GM19395 (cell line): ENCODE data around the gene CEP76.

Source experiments
- ATAC-seq: cut with Tn5 transposase; IDR thresholded peaks from one replicate; pipeline ENCODE4 v1.9.1; 2021; ENCODE audit warnings: mild to moderate bottlenecking, moderate library complexity; ENCODE audit not compliant: unreplicated experiment

Gene CEP76

GRCh38 chr18:12702221-12703095 lies at the start of gene CEP76, which contains the start of gene PSMG2:
CEP76 (minus strand) TSS chr18:12702723; CDS start chr18:12702548, 175 bp downstream.
PSMG2 (plus strand) TSS chr18:12703042; CDS start chr18:12703108, 66 bp downstream.
- ATAC-seq = peak; percentile 82

GRCh38 chr18:12751891-12752290 lies 49.4 kb upstream of the CEP76 start:
- ATAC-seq = no peak

GRCh38 chr18:12751503-12751884 lies 49.0 kb upstream of the CEP76 start:
- no peak for ATAC-seq

- no peak for ATAC-seq
These were observed 48.4 kb upstream of the CEP76 start for GRCh38 chr18:12750715-12751502.

- ATAC-seq = no peak
These were observed 47.7 kb upstream of the CEP76 start for GRCh38 chr18:12750076-12750714.

- ATAC-seq = no peak
These were observed 46.6 kb upstream of the CEP76 start for GRCh38 chr18:12749121-12749520.

- ATAC-seq = no peak
These were observed 46.1 kb upstream of the CEP76 start for GRCh38 chr18:12748671-12749070.

- ATAC-seq = no peak
These were observed 45.2 kb upstream of the CEP76 start for GRCh38 chr18:12747530-12748315.

GRCh38 chr18:12745095-12745795 lies 42.7 kb upstream of the CEP76 start:
- ATAC-seq = no peak

GRCh38 chr18:12744103-12744502 lies 41.6 kb upstream of the CEP76 start:
- ATAC-seq = no peak

GRCh38 chr18:12742453-12742852 lies 39.9 kb upstream of the CEP76 start:
- no peak for ATAC-seq

- ATAC-seq = no peak
These were observed 38.8 kb upstream of the CEP76 start for GRCh38 chr18:12741351-12741750.

GRCh38 chr18:12737243-12737902 lies 34.9 kb upstream of the CEP76 start:
- ATAC-seq = no peak

GRCh38 chr18:12726774-12727550 lies 24.4 kb upstream of the CEP76 start:
- no peak for ATAC-seq

- no peak for ATAC-seq
These were observed 23.8 kb upstream of the CEP76 start for GRCh38 chr18:12726331-12726730.

GRCh38 chr18:12722731-12723130 lies 20.2 kb upstream of the CEP76 start:
- ATAC-seq = no peak

- ATAC-seq = no peak
These were observed 19.2 kb upstream of the CEP76 start for GRCh38 chr18:12721495-12722275.

- no peak for ATAC-seq
These were observed 8.9 kb upstream of the CEP76 start for GRCh38 chr18:12711446-12711845.
